ENCODE data around the gene AKAP6. TPM values are rescaled to one million over a fixed set of nuclear protein-coding genes. Genes with fewer than 3 reads are reported as not detected.

Gene AKAP6
- total RNA-seq, 1 donor from 2014 or later: 2.8 TPM

GRCh38 chr14:32447371-32447770 lies 118.3 kb downstream of the AKAP6 start:
- no peaks in the 10 kb centered on the region for H3K4me1 Mint-ChIP-seq (ENCODE audit: low read depth, unreplicated experiment)
- Histone ChIP-seq H3K4me2 (ENCODE audit: low read length) (no peak overlapping the region), H3K4me1 (ENCODE audit: insufficient read depth, low read length) (no peaks in the 10 kb centered on the region), H3K4me3 (ENCODE audit: insufficient read depth, low read depth, low read length) (no peak overlapping the region), H3K36me3 (ENCODE audit: insufficient read depth, low read length) (no peaks in the 10 kb centered on the region), H3K9ac (ENCODE audit: low read length) (no peak overlapping the region), H3K9me3 (ENCODE audit: insufficient read depth, low read depth, low read length) (no peaks in the 10 kb centered on the region), H3K79me2 (ENCODE audit: insufficient read depth, low read length) (no peaks in the 10 kb centered on the region), H3K27me3 (ENCODE audit: insufficient read depth, low read length) (no peaks in the 10 kb centered on the region), H4K20me1 (ENCODE audit: insufficient read depth, low read length) (no peaks in the 10 kb centered on the region), H2AFZ (ENCODE audit: low read depth, low read length) (no peak overlapping the region), H3K27ac (ENCODE audit: low read depth, low read length) (no peak overlapping the region)
- no peaks in the 10 kb centered on the region for H3K36me3 Mint-ChIP-seq (ENCODE audit: low read depth, unreplicated experiment)
- H3K27me3 Mint-ChIP-seq (ENCODE audit: low read depth, unreplicated experiment): no peaks in the 10 kb centered on the region
- H3K4me3 Mint-ChIP-seq (ENCODE audit: unreplicated experiment): no peak overlapping the region
- H3K27ac Mint-ChIP-seq (ENCODE audit: unreplicated experiment): no peak overlapping the region
- DNase-seq (ENCODE audit: low read depth) (no peak), FAIRE-seq (no peak)
- TF ChIP-seq CTCF (IDR thresholded peaks at IDR 0.05; ENCODE audit: insufficient read depth, low read depth, low read length) (no peak), EZH2 (IDR thresholded peaks at IDR 0.05; ENCODE audit: insufficient read depth, low read length) (no peak)
- H3K9me3 Mint-ChIP-seq (ENCODE audit: unreplicated experiment): no peaks in the 10 kb centered on the region

- H3K9me3 Mint-ChIP-seq (ENCODE audit: unreplicated experiment): no peaks in the 10 kb centered on the region
These were observed 120.5 kb downstream of the AKAP6 start for GRCh38 chr14:32449648-32450047.

More at GRCh38 chr14:32449648-32450047, 120.5 kb downstream of the AKAP6 start:
- no peak overlapping the region for H3K4me3 Mint-ChIP-seq (ENCODE audit: unreplicated experiment)
- DNase-seq (ENCODE audit: low read depth) (no peak), FAIRE-seq (no peak)
- peaks cover 4% of the 10 kb centered on the region for H3K4me1 Mint-ChIP-seq (ENCODE audit: low read depth, unreplicated experiment)
- no peaks in the 10 kb centered on the region for H3K27me3 ChIP-seq (ENCODE audit: insufficient read depth, low read length)
- H3K79me2 ChIP-seq (ENCODE audit: insufficient read depth, low read length): no peaks in the 10 kb centered on the region
- no peak for TF ChIP-seq CTCF (IDR thresholded peaks at IDR 0.05; ENCODE audit: insufficient read depth, low read depth, low read length)
- TF ChIP-seq EZH2 (IDR thresholded peaks at IDR 0.05; ENCODE audit: insufficient read depth, low read length): no peak
- H3K9ac ChIP-seq (ENCODE audit: low read length): no peak overlapping the region
- no peaks in the 10 kb centered on the region for H4K20me1 ChIP-seq (ENCODE audit: insufficient read depth, low read length)
- H3K27ac Mint-ChIP-seq (ENCODE audit: unreplicated experiment): no peak overlapping the region
- H3K36me3 Mint-ChIP-seq (ENCODE audit: low read depth, unreplicated experiment): no peaks in the 10 kb centered on the region
- H3K27ac ChIP-seq (ENCODE audit: low read depth, low read length): no peak overlapping the region
- no peaks in the 10 kb centered on the region for H3K9me3 ChIP-seq (ENCODE audit: insufficient read depth, low read depth, low read length)
- no peaks in the 10 kb centered on the region for H3K27me3 Mint-ChIP-seq (ENCODE audit: low read depth, unreplicated experiment)
- no peak overlapping the region for H3K4me3 ChIP-seq (ENCODE audit: insufficient read depth, low read depth, low read length)
- no peak overlapping the region for H3K4me2 ChIP-seq (ENCODE audit: low read length)
- H3K4me1 ChIP-seq (ENCODE audit: insufficient read depth, low read length): no peaks in the 10 kb centered on the region
- no peak overlapping the region for H2AFZ ChIP-seq (ENCODE audit: low read depth, low read length)
- H3K36me3 ChIP-seq (ENCODE audit: insufficient read depth, low read length): no peaks in the 10 kb centered on the region
